HG03354 (cell line): ENCODE results near the gene MMP26.

Experiments used
- ATAC-seq: cut with Tn5 transposase; IDR thresholded peaks from one replicate; pipeline ENCODE4 v1.9.1; 2021; ENCODE audit warnings: mild to moderate bottlenecking; ENCODE audit not compliant: unreplicated experiment, poor library complexity, severe bottlenecking

The MMP26 gene

DNA sequence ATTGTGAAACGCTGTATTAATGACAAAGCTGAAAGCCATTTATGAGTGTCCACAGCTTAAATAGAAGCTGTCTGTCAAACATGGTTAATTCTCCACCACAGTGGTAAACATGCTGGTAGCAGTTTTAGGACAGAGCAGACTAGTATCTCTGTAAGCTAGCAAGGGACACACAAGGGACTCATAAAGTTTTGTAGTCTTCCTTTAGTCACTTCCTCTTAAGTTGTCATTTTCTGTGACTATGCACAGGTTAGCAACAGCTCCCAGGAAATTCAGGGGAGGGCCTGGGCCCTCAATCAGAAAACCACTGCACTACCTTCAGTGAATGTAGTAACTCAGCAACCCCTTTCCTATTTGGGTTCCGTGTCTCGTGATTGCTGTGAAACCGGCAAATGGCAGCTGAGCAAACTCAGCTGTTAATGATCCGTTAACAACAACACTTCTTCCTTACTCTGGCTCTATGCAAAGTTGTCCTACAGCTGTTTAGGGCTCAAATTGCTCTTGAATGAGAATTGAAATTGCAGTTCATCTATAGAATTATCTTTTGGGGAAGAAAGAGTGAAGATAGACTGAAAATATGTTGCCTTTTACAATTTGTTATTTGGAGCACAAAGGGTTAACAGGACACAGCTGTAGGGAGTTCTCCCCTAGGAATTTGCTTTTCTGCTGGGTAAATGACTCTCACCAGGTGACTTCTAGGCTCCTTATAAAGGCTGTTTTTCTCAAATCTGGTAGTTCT, at the start of gene MMP26:
Gene MMP26, plus strand, starts transcription at position 731 of the 736 bp plus-strand sequence.
- ATAC-seq: peak; percentile 80

DNA sequence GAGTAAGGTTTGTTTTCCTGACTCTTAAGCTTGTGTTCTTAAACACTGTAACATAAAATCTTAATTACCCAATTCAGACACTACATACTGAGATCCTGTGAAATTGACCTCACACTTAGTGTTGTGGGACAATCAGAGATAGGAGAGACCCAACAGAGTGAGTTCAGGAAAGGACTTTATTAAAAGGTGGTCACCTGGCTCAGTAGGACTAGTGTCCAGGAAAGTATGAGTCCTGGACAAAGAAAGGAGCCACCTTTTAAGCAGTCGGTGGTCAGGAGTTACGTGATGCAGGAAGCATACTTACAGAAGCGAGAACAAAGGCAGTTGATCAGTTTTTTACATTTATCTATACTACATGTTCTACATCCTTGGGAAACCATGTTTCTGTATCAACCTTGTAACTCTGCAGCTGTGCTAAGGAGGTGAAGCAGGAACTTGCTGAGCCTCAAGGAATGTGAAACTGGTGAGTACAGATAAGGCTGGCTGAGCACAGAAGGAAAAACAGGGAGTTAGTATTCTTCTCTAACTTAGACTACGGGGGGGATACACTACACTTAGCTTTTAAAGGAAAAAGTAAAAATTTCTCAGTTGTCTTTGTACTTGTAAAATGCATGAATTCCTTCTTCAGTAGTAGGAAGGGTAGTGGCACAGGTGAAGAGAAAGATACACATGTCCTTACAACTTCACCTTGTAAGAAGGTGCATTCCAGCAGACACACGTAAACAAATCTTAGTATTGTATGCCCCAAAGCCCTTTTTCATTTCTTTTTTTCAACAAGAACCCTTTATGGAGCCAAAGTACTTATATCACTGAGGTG, 45.7 kb upstream of the MMP26 start:
- ATAC-seq: no peak

DNA sequence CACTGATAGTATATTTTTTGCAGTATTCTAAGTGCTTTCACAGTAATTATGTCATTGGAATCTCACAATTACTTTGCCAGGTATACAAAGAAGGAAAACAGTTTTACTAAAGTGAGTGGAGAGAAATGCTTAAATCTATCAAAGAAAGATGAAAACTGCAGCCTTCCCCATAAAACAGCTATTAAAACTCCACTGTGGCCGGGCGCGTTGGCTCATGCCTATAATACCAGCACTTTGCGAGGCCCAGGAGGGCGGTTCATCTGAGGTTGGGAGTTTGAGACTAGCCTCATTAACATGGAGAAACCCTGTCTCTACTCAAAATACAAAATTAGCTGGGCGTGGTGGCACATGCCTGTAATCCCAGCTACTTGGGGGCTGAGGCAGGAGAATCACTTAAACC, 41.7 kb upstream of the MMP26 start:
- no peak for ATAC-seq

DNA sequence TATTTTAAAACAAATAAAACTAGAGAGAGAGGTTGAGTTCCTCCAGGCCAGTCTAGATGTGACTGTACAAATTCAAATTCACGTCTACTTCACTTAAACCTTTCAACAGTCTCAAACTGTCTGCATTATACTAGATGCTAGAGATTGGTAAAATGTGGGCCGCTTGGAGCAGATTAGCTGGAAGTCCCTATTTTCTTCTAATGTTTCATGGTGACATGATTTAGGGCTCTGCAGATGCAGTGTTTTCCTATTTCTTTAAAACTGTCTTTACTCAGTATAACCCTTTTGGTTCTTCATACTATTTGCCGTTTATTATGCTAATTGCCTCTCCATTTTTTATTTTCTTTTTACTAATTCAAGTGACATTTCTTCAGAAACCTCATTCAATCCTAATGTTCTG, 40.4 kb upstream of the MMP26 start:
- no peak for ATAC-seq

DNA sequence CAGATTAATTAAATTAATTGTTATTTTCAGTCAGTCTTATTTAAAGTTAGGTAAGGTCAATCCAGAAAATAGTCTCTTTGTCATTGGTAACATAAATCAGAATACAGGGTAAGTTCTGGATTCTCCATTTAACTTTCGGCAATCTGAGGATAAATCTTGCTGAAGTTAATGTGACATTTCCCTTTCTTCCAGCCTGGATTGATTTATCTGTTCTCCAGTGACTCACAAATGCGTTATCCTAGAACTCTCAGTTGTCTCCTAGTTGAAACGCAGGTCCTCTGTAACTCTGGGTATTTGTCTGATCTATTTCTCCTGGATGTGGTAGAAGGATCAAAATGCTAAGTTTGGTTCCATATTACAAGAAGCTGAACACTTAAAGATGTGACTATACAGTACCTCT, 39.8 kb upstream of the MMP26 start:
- ATAC-seq: no peak

DNA sequence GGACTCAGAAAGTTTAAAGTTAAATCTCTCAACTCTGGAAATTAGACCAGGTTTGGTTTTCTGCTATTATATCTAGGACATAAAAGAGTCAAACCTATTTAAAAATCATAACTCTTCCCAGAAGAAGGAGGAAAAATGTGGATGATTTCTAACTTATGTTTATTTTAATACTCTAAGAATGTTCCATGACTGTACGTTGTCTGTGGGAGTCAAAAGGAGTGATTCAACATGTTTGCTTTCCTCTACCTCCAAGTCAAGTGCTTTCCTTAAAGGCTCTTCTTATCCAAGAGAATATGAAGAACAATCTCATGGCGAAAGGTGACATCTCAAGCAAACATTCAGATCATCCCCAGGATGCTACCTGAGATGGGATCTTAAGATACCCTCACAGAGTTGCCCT, 39.2 kb upstream of the MMP26 start:
- no peak for ATAC-seq

DNA sequence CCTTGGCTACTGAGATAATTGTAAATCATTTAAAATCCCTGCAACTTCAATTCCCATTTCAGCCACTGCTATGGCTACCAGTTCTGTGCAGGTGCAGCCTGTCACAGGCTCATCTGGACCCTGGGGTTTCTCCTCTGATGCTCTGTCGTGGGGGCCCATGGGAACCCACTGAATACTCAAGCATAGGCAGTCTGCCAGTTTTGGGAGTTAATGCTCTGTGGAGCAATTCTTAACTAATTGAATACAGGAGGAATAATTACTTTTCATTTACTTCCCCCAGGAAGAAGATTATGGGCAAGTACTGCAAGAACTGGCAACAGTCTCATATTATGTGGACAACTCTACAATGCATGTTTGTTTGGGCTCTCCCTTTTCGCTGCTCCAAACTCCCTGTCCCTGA, 32.8 kb upstream of the MMP26 start:
- ATAC-seq: no peak

DNA sequence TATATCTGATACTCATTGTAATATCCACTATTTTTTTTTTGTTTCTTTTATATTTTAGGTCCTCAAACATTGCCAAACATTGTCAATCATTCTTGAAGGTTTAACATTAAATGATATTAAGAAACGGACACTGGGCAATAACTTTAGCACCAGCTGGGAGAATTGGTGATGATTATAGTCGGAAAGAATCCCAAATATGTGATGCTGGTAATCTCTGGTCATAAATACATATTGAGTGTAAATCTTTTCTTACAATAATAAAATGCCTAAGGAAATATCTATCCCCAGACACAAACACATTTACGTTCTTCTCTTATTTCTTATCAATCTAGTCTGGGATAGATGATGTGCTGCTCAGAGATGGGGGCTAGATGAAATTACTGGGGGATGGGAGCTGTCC, 32.1 kb upstream of the MMP26 start:
- ATAC-seq: no peak

DNA sequence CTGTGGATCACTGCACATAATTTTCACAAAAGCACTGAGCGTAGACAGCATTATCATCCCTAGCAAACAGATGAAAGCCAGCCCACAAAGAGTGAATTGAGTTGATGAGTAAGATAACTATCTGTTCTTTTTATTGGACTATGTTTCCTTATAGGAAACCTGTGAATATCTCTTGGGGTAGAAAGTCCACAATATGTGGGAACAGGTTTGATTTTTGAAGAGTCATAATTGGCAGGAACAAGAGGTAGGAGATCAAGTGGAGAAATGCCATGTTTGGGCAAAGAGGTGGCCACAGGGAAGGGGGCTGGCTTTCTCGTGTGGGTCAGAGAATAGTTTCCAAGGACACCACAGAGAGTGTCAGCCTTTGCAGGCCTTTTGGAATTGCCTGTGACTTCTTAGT, 30.8 kb upstream of the MMP26 start:
- no peak for ATAC-seq

DNA sequence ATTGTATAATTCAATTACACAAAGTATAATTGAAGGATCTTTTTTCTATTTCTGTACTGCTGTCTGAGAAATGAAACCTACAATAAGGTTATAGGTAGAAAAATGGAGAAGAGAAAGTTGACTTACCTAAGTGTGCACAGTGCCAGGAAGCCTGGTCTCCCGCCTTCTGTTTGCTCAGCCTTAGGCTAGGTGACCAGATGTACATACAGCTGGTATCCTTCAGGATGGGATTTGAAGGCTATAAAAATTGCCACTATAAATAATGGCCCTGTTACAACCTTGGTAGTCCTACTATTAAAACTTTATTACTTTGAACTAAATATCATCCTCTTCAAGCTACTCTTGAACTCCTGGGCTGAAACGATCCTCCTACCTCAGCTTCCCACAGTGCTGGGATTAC, 26.6 kb upstream of the MMP26 start:
- no peak for ATAC-seq

DNA sequence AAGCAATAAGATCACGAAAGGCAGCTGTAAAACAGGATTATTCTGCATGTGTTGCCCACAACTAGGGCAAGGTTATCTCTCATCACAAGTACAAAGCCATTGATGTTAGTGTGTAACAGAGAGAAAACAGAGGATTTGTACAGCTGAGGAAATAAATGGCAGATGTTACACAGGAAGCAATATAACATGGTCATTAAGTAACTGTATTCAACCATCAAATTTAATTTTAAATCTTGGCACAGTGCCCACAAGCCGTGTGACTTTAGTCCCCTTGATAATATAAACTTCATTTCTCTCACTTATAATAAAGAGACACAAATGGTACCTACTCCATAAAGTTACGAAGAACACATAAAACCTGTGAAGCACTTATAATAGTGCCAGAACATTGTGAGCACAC, 24.2 kb upstream of the MMP26 start:
- no peak for ATAC-seq

DNA sequence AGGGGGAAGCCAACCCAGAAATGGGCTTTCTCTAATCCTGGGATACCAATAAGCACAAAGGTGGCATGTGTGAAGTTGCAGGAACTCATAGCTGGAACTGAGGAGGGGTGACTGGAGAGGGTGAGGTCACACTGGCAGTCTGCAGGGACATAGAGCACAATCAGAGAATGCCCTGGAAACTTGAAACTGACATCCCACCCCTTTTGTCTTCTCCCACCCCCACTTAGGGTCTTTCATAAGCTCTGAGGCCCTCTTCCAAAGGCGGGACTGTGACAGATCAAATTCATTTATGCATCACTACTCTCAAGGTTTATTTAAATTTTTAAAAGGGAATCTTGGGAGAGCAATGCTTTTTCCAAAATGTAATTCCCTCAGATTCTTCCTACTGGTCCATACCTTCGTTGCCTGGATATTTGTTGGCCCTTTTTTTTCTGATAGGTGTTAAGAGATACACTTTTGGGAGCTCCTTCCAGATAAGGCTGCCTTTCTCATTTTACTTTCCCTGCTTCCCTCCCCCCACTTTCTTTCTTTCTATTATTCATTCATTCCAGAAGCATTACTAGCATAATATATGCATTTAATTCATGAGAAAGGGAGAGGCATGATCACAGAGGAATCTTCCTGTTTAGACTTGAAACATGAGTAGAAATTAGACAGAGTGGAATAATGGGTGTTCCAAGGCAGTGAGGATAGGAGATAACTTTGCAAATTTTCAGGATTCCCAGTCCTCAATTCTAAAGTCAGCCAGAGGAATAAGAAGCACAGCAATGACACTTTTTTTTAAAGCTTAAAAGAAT, 21.8 kb upstream of the MMP26 start:
- ATAC-seq: no peak

DNA sequence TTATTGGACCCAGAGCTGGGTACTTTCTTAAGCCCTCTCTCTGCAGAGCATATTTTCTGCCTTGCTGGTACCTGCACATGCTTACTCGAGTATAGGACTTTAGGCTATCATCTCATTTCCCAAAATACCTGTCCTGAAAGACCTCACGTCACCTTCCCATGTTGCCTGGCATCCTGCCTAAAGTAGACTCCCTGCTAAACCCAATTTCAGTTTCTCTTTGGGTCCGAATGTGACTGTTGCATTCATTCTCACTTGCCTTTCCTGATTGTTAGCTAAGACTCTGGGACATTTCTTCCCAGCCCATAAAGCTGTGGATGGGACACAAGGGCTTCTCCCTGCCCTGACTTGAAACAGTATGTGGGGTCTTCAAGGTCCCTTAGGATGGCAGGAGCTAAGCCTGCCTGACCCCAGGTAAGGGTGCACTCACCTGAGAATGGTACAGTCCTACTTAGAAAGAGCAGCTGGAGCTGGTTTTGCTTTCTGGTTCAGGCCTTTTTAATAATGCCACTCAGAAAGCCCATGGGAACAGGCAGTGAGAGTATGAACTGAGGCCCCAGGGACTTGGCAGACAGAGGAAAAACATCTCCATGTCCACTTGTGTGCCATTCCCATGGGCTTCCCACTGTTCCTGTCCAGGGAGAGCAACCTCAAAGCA, 19.8 kb upstream of the MMP26 start:
- no peak for ATAC-seq

DNA sequence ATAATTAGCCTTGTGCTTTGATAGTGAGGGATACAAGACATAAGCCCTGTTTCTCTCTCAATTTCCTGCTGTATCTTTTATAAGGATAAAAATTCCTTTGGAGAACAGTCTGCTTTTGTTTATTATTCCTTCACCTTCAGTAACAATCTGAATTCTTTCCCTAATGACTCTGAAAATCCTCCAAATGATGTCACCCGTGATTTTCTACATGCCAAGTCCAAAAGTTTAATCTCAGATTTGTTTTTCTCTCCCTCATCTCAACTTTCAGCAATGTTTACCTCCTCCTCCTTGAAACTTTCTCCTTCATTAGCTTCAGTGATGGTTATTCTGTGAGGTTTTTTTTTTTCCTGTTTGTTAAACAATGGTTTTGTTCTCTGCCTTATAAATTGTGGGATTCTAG, 9.1 kb upstream of the MMP26 start:
- no peak for ATAC-seq

DNA sequence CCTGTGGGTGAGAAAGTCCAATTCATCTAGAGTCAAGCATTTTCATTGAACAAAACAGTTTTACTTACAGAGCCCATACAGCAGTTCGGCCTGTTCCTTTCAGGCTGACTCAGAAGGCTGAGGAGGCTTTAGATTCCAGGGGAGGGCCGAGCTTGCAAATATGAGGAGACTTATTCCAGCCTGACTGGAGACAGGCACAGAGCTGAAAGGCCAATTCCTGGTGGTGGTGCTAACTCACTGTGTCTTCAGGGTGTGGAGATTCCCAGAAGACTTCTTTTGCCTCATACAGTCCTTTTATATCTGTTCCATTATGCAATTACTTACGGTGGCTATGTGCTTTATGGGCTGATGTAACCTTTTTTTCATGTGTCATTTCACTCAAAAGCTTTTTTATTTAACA, 7.0 kb upstream of the MMP26 start, which contains the start of gene OR51E2:
Gene OR51E2, minus strand, starts transcription at position 269 of the 400 bp plus-strand sequence. CDS start 15,142 bp downstream, outside the sequence.
- no peak for ATAC-seq

DNA sequence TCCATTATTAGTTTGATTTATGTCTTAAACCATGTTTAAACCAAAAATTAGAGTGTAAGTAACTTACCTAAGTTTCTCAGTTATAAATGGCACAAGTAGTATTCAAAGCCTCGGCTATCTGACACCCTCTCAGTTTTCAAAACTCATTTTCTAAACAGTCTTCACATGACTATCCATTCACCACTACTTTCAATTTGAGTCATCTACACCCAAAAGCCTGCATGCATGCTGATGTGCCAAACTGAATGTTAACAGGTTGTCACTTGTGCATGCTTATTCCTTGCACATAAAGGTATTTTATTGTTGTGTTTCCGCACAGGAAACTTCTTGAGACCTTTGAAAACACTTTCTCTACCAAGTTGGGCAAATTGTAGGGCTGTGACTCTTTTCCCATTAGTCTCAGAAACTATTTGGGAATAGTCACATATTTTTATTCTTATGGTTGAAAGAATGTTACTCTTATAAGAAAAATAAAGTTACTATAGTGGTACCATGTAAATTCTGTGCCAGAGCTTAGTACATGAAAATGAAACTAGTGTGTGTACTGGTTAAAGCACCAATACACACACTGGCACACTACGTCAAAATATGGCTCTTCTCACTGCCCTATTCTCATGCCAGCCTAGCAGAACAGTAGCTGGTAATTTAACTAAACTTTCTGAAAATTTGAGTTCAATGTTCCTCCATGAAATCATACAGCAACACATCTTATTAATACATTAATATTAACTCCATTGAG, 4.7 kb upstream of the MMP26 start:
- peak; percentile 73 for ATAC-seq

DNA sequence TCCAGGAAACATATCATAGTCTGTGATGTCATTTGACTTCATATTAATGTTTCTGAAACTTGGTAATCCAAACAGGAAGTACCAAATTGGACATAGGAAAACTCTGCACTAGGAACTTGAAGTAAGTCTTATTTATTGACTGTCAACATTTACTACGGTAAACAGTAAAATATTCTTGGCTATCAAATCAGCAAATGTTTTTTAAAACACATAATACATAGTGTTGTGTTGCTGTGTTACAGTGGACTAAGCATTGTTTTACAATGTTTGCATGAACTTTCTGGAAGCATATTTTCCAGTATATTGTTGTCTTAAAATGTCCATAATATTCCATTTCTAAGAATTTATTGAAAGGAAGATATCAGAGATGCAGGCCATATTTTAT, 4.2 kb upstream of the MMP26 start:
- no peak for ATAC-seq

DNA sequence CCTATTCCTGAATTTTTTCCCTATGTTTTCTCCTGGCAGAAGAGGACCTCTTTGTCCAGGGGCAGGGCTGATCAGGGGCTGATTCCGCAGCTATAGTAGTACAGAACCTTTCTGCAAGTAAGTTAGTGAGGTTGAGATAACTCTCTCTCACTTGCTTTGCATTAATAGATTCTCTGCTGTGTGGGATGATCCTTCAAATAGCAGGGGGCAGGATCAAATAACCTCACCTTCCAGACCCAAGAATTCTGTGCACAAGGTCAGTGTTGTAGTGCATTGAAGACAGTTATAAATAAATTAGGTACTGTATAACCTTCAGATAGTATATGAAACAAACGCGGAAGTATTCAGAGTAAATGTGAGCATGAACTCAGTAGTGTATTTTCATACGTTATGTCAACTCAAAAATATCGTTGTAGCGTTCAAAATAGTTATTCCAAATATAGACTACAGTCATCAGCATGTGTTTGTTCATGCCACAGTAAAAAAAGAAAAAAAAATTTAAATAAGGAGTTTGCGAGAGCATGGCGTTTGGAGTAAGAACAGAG, 278 bp downstream of the MMP26 start:
- ATAC-seq: no peak

DNA sequence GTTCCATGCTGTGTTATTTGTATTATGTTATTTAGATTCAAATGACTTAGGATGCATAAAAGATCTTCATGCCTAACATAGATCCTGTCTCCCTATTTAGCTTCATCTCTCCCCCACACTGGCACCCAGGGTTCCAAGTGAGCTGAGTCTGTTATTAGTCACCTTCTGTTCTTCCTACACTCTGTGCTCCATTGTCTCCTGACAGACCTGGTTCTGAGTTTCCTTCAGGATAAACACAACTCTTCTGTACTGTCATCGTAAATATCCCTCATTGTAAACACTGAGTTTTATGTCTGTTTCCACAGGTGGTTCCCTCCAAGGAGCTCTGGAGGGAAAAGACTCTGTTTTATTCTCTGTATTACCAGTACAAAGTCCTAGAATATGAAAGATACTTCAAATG, 8.7 kb downstream of the MMP26 start:
- ATAC-seq: no peak
